HG03469 (cell line): ENCODE data around the gene SLC5A2.

Experiments used
- ATAC-seq: cut with Tn5 transposase; IDR thresholded peaks from one replicate; pipeline ENCODE4 v1.9.1; 2021; ENCODE audit warnings: mild to moderate bottlenecking, moderate library complexity, moderate number of reproducible peaks; ENCODE audit not compliant: unreplicated experiment

The SLC5A2 gene

GRCh38 chr16:31459687-31460581 lies 23.0 kb upstream of the SLC5A2 start:
- ATAC-seq = peak; percentile 52

- no peak for ATAC-seq
These were observed 22.3 kb upstream of the SLC5A2 start for GRCh38 chr16:31460582-31461002.

- no peak for ATAC-seq
These were observed 21.6 kb upstream of the SLC5A2 start for GRCh38 chr16:31461201-31461920.

GRCh38 chr16:31461921-31462804 lies 20.8 kb upstream of the SLC5A2 start:
- ATAC-seq = no peak

- no peak for ATAC-seq
These were observed 18.6 kb upstream of the SLC5A2 start for GRCh38 chr16:31464348-31464769.

- ATAC-seq = no peak
These were observed 18.1 kb upstream of the SLC5A2 start for GRCh38 chr16:31464781-31465260.

GRCh38 chr16:31465788-31466370 lies 17.0 kb upstream of the SLC5A2 start:
- no peak for ATAC-seq

- ATAC-seq = no peak
These were observed 16.5 kb upstream of the SLC5A2 start for GRCh38 chr16:31466381-31466841.

- ATAC-seq = no peak
These were observed 15.7 kb upstream of the SLC5A2 start for GRCh38 chr16:31467151-31467773.

GRCh38 chr16:31467858-31468257 lies 15.1 kb upstream of the SLC5A2 start:
- ATAC-seq = no peak

GRCh38 chr16:31470615-31471014 lies 12.3 kb upstream of the SLC5A2 start:
- no peak for ATAC-seq

- ATAC-seq = no peak
These were observed 11.6 kb upstream of the SLC5A2 start for GRCh38 chr16:31471241-31471874.

- no peak for ATAC-seq
These were observed 10.8 kb upstream of the SLC5A2 start, which contains the start of gene TGFB1I1 for GRCh38 chr16:31471875-31472708. TGFB1I1 (plus strand) TSS chr16:31472152; CDS start chr16:31472189, 37 bp downstream.

GRCh38 chr16:31472709-31473203 lies 10.2 kb upstream of the SLC5A2 start:
- ATAC-seq = no peak

GRCh38 chr16:31473264-31473984 lies 9.5 kb upstream of the SLC5A2 start:
- no peak for ATAC-seq

GRCh38 chr16:31474173-31474714 lies 8.7 kb upstream of the SLC5A2 start:
- no peak for ATAC-seq
